WTC11 (cell line): ENCODE data around the gene GPR151. TPM values are rescaled to one million over a fixed set of nuclear protein-coding genes. Genes with fewer than 3 reads are reported as not detected.

Source experiments
- NR1H2 ChIP-seq: sonication (generic); formaldehyde crosslinking; IDR thresholded peaks from 2 replicates; pipeline ENCODE4 v1.9.0; 2021; ENCODE audit warnings: mild to moderate bottlenecking, moderate library complexity, missing genetic modification reagents
- total RNA-seq: library from RNA; stranded (reverse); gene quantifications from 3 replicates; pipeline ENCODE4 v1.2.3, GENCODE V29; 2021

Gene GPR151
- total RNA-seq, 1 experiment from 2014 or later, result not detected

GRCh38 chr5:146463446-146463845 is 52.5 kb downstream of the GPR151 start (continued):
- no peak for TF ChIP-seq NR1H2

Other genes with a start within 250 kb of the GPR151 start
- not detected in 3 replicates for gene POU4F3, start 177.4 kb downstream of the GPR151 start, total RNA-seq
- 98.2 to 117 TPM (median 107 TPM) in 3 replicates for gene TCERG1, start 68.9 kb downstream of the GPR151 start, total RNA-seq